ENCODE measurements around the gene ASF1B. TPM values are rescaled to one million over a fixed set of nuclear protein-coding genes. Genes with fewer than 3 reads are reported as not detected.

Gene ASF1B
- total and polyA plus RNA-seq, 2 donors (not counting 1 experiment from before 2014, with no cell fraction given) = 1.9 to 2.5 TPM

DNA sequence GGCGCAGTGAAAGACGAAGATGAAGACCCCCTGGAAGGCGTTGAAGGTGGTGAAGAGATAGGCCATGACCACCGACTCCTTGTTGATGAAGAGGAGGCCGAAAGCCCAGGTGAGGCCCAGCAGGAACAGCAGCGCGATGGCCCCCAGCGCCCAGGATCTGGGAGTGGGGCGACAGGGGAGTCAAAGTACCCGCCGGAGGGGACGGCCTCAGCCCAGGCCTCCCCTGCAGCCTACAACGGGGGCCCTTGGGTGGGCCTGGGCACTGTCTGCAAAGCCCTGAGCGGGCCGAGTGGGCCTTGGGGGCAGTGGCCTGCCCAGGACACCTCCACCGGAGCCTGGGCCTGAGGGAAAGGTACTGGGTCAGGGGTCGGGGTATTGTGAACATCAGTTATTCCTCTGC lies 19.0 kb upstream of the ASF1B start:
- Mint-ChIP-seq H3K27me3 (no peaks in the 10 kb centered on the region), H3K27ac (no peak overlapping the region), H3K9me3 (ENCODE audit: insufficient read depth) (no peaks in the 10 kb centered on the region), H3K4me1 (no peaks in the 10 kb centered on the region), H3K4me3 (no peak overlapping the region)
- ATAC-seq (ENCODE audit: low read depth) (no peak), DNase-seq (no peak)
- H3K27me3 ChIP-seq (replicated peaks in 1 of 4; ENCODE audit: control extremely low read depth in 1 of 4, control insufficient read depth in 3 of 4, insufficient read depth in 4 of 4, low read length in 3 of 4) = no peaks in the 10 kb centered on the region
- H3K36me3 ChIP-seq (replicated peaks in 1 of 2; ENCODE audit: control extremely low read depth in 1 of 2, control insufficient read depth in 1 of 2, extremely low read depth in 1 of 2, insufficient read depth in 2 of 2, low read length in 1 of 2) = no peaks in the 10 kb centered on the region
- no peak overlapping the region for H3K9ac ChIP-seq (ENCODE audit: low read length)
- H4K20me1 ChIP-seq (ENCODE audit: control insufficient read depth, insufficient read depth, low read length, poor library complexity, severe bottlenecking) = no peaks in the 10 kb centered on the region
- intact Hi-C loops (cut with micrococcal nuclease) = no loop called here
- H3K9me3 ChIP-seq (ENCODE audit: control extremely low read depth in 1 of 3, control insufficient read depth in 2 of 3, insufficient read depth in 1 of 3, low read length in 2 of 3) = no peaks in the 10 kb centered on the region
- H3K4me1 ChIP-seq (ENCODE audit: control insufficient read depth in 2 of 2, insufficient read depth in 2 of 2, low read length in 2 of 2) = peaks cover 0 to under 1% of the 10 kb centered on the region in 2 donors
- H2AFZ ChIP-seq (ENCODE audit: insufficient read depth, low read depth, low read length, poor library complexity, severe bottlenecking) = no peak overlapping the region
- ChIA-PET CTCF (no interaction called here), POLR2A (no interaction called here)
- no peak overlapping the region for H3K4me3 ChIP-seq (ENCODE audit: control extremely low read depth in 1 of 5, extremely low read depth in 1 of 5, insufficient read depth in 1 of 5, low read depth in 2 of 5, low read length in 4 of 5)
- H3K79me2 ChIP-seq (ENCODE audit: control insufficient read depth, insufficient read depth, low read length) = peaks cover under 1% of the 10 kb centered on the region
- WGBS (ENCODE audit: insufficient coverage) = 98% methylated on average over 14 of the region's 17 CpGs
- no peak overlapping the region for H3K27ac ChIP-seq (ENCODE audit: low read length in 2 of 2)
- no peak overlapping the region for H3K4me2 ChIP-seq (replicated peaks; ENCODE audit: low read depth, low read length, poor library complexity, severe bottlenecking)
- no peak for TF ChIP-seq EZH2 (IDR thresholded peaks at IDR 0.05; ENCODE audit: borderline replicate concordance, insufficient read depth, low read depth, low read length, poor library complexity, severe bottlenecking)
- TF ChIP-seq, protein P1, sequence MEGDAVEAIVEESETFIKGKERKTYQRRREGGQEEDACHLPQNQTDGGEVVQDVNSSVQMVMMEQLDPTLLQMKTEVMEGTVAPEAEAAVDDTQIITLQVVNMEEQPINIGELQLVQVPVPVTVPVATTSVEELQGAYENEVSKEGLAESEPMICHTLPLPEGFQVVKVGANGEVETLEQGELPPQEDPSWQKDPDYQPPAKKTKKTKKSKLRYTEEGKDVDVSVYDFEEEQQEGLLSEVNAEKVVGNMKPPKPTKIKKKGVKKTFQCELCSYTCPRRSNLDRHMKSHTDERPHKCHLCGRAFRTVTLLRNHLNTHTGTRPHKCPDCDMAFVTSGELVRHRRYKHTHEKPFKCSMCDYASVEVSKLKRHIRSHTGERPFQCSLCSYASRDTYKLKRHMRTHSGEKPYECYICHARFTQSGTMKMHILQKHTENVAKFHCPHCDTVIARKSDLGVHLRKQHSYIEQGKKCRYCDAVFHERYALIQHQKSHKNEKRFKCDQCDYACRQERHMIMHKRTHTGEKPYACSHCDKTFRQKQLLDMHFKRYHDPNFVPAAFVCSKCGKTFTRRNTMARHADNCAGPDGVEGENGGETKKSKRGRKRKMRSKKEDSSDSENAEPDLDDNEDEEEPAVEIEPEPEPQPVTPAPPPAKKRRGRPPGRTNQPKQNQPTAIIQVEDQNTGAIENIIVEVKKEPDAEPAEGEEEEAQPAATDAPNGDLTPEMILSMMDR (IDR thresholded peaks at IDR 0.05) = no peak

DNA sequence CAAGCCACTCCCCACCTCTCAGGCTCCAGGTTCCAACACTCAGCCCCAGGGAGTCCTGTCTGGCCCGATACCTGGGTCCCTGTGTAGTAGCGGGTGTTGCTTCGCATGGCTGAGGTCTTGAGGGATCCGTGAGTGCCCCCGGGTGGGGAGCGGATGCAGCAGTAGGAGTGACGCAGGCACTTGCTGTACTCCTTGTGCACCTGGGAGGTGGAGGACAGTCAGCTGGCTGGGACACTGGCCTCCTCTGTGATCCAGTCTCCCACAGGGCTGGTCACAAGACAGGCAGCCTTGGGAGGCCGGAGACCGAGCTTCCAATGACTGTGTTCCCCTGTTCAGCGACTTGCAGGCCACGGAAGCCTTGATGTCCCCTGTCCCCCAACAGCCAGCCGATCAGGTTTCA lies 16.3 kb upstream of the ASF1B start:
- no peak overlapping the region for H3K27ac Mint-ChIP-seq
- H3K4me1 Mint-ChIP-seq = peaks cover 17% of the 10 kb centered on the region
- H3K9me3 Mint-ChIP-seq (ENCODE audit: insufficient read depth) = no peaks in the 10 kb centered on the region
- Histone ChIP-seq H2AFZ (ENCODE audit: insufficient read depth, low read depth, low read length, poor library complexity, severe bottlenecking) (no peak overlapping the region), H3K36me3 (replicated peaks in 1 of 2; ENCODE audit: control extremely low read depth in 1 of 2, control insufficient read depth in 1 of 2, extremely low read depth in 1 of 2, insufficient read depth in 2 of 2, low read length in 1 of 2) (no peaks in the 10 kb centered on the region), H3K9me3 (ENCODE audit: control extremely low read depth in 1 of 3, control insufficient read depth in 2 of 3, insufficient read depth in 1 of 3, low read length in 2 of 3) (no peaks in the 10 kb centered on the region), H3K27me3 (replicated peaks in 1 of 4; ENCODE audit: control extremely low read depth in 1 of 4, control insufficient read depth in 3 of 4, insufficient read depth in 4 of 4, low read length in 3 of 4) (no peaks in the 10 kb centered on the region), H3K9ac (ENCODE audit: low read length) (no peak overlapping the region), H3K4me3 (ENCODE audit: control extremely low read depth in 1 of 5, extremely low read depth in 1 of 5, insufficient read depth in 1 of 5, low read depth in 2 of 5, low read length in 4 of 5) (no peak overlapping the region), H3K4me1 (ENCODE audit: control insufficient read depth in 2 of 2, insufficient read depth in 2 of 2, low read length in 2 of 2) (peaks cover 19 to 27% of the 10 kb centered on the region in 2 donors), H3K4me2 (replicated peaks; ENCODE audit: low read depth, low read length, poor library complexity, severe bottlenecking) (no peak overlapping the region), H3K27ac (ENCODE audit: low read length in 2 of 2) (no peak overlapping the region), H4K20me1 (ENCODE audit: control insufficient read depth, insufficient read depth, low read length, poor library complexity, severe bottlenecking) (no peaks in the 10 kb centered on the region), H3K79me2 (ENCODE audit: control insufficient read depth, insufficient read depth, low read length) (peaks cover 23% of the 10 kb centered on the region)
- no peak for TF ChIP-seq EZH2 (IDR thresholded peaks at IDR 0.05; ENCODE audit: borderline replicate concordance, insufficient read depth, low read depth, low read length, poor library complexity, severe bottlenecking)
- TF ChIP-seq, protein P1 (IDR thresholded peaks at IDR 0.05) = no peak
- POLR2A ChIA-PET = no interaction called here
- ATAC-seq (ENCODE audit: low read depth) (no peak), DNase-seq (no peak)
- WGBS (ENCODE audit: insufficient coverage) = 94% methylated on average over 12 of the region's 12 CpGs
- intact Hi-C loops (cut with micrococcal nuclease) = no loop called here
- no peaks in the 10 kb centered on the region for H3K27me3 Mint-ChIP-seq
- H3K4me3 Mint-ChIP-seq = no peak overlapping the region
- CTCF ChIA-PET = interaction anchor here (1.0 kb wide), 1 partner anchor 13 kb away, joined by 5 read pairs; no protein-coding TSS in a partner anchor
